Fibroblast of lung (primary cell): Measurements from ENCODE around the gene KIAA0930. TPM values are rescaled to one million over a fixed set of nuclear protein-coding genes. Genes with fewer than 3 reads are reported as not detected.

ENCODE experiments used
- DNase-seq, 2 donors: peaks; one replicate each; pipeline versions ENCODE4 v3.0.0 to v3.0.0-alpha.2; 2010; ENCODE audit warnings: low read depth in 2 of 2
- H2AFZ ChIP-seq: 2 replicates; pipeline ENCODE4 v1.5.1; 2012; ENCODE audit warnings: low read length, control low read depth, inconsistent platforms
- H3K27ac ChIP-seq: 2 replicates; pipeline ENCODE4 v1.5.1; 2011; ENCODE audit warnings: low read length, control low read depth; ENCODE audit not compliant: insufficient read depth
- H3K27me3 ChIP-seq: 2 replicates; pipeline ENCODE4 v1.5.1; 2011; ENCODE audit warnings: mild to moderate bottlenecking, low read length; ENCODE audit not compliant: control insufficient read depth, insufficient read depth
- H3K36me3 ChIP-seq: 2 replicates; pipeline ENCODE4 v1.5.1; 2011; ENCODE audit warnings: low read length; ENCODE audit not compliant: control insufficient read depth, insufficient read depth
- H3K4me1 ChIP-seq: 2 replicates; pipeline ENCODE4 v1.5.1; 2011; ENCODE audit warnings: low read length; ENCODE audit not compliant: control insufficient read depth, insufficient read depth; ENCODE audit errors: extremely low read depth
- H3K4me2 ChIP-seq: 2 replicates; pipeline ENCODE4 v1.5.1; 2011; ENCODE audit warnings: low read length, control low read depth; ENCODE audit not compliant: insufficient read depth; ENCODE audit errors: extremely low read depth
- H3K4me3 ChIP-seq, 4 experiments: fragments of 200-600 bp in 1 of 4; sonication (generic) in 1 of 4; replicated peaks in 1 of 4; 2 replicates each; pipeline ENCODE4 v1.5.1; 2011 to 2016; ENCODE audit warnings: low read length in 4 of 4, low read depth in 3 of 4, mild to moderate bottlenecking in 3 of 4, control low read depth in 2 of 4, inconsistent platforms in 1 of 4, mixed read lengths in 1 of 4; ENCODE audit not compliant: insufficient read depth in 1 of 4; ENCODE audit errors: control extremely low read depth in 1 of 4
- H3K79me2 ChIP-seq: 2 replicates; pipeline ENCODE4 v1.5.1; 2012; ENCODE audit warnings: mild to moderate bottlenecking, low read length, inconsistent platforms; ENCODE audit not compliant: control insufficient read depth, insufficient read depth
- H3K9ac ChIP-seq: 2 replicates; pipeline ENCODE4 v1.5.1; 2011; ENCODE audit warnings: mild to moderate bottlenecking, low read length, control low read depth; ENCODE audit not compliant: insufficient read depth
- H3K9me3 ChIP-seq: 2 replicates; pipeline ENCODE4 v1.5.1; 2012; ENCODE audit warnings: low read depth, low read length; ENCODE audit not compliant: control insufficient read depth, insufficient read depth
- H4K20me1 ChIP-seq: 2 replicates; pipeline ENCODE4 v1.5.1; 2011; ENCODE audit warnings: low read length; ENCODE audit not compliant: control insufficient read depth, insufficient read depth; ENCODE audit errors: extremely low read depth
- CTCF ChIP-seq, 2 donors: IDR thresholded peaks in 1 of 2; conservative IDR thresholded peaks in 1 of 2; 1 replicate in 1 of 2; 2 replicates in 1 of 2; pipeline ENCODE4 v1.5.1; 2011 to 2012; ENCODE audit warnings: low read length in 2 of 2, control low read depth in 1 of 2, inconsistent platforms in 1 of 2, low read depth in 1 of 2, mild to moderate bottlenecking in 1 of 2
- EZH2 ChIP-seq: IDR thresholded peaks from 2 replicates; pipeline ENCODE4 v1.5.1; 2012; ENCODE audit warnings: low read length, control low read depth, mild to moderate bottlenecking; ENCODE audit errors: missing control alignments
- polyA plus RNA-seq, 2 donors: library from polyadenylated mRNA; depleted of rRNA in 1 of 2; stranded (reverse) in 1 of 2; unstranded in 1 of 2; fragments of >200 nt; gene quantifications; 2 replicates each; pipeline ENCODE4 v1.2.1, GENCODE V29; 2011 to 2012; ENCODE audit warnings: missing spikeins in 1 of 2
- total RNA-seq: library from RNA; depleted of rRNA; stranded (reverse); fragments of >200 nt; gene quantifications from 2 replicates; pipeline ENCODE4 v1.2.1, GENCODE V29; 2014

The KIAA0930 gene
- total and polyA plus RNA-seq, 2 donors (not counting 1 experiment from before 2014, with no cell fraction given): 28.2 to 30.9 TPM

GRCh38 chr22:45233827-45234226 is 6.9 kb downstream of the KIAA0930 start:
- Histone ChIP-seq H2AFZ (no peak overlapping the region), H3K4me1 (no peaks in the 10 kb centered on the region), H4K20me1 (no peaks in the 10 kb centered on the region), H3K4me3 (no peak overlapping the region), H3K36me3 (no peaks in the 10 kb centered on the region), H3K9me3 (no peaks in the 10 kb centered on the region), H3K27ac (no peak overlapping the region), H3K27me3 (no peaks in the 10 kb centered on the region), H3K4me2 (no peak overlapping the region), H3K79me2 (no peaks in the 10 kb centered on the region), H3K9ac (no peak overlapping the region)
- TF ChIP-seq CTCF (conservative IDR thresholded peaks at IDR 0.05 in 1 of 2, IDR thresholded peaks at IDR 0.05 in 1 of 2; ENCODE audit: low read depth in 1 of 2, low read length in 2 of 2) (no peak), EZH2 (no peak)
- no peak for DNase-seq

- Histone ChIP-seq H3K4me1 (no peaks in the 10 kb centered on the region), H3K36me3 (no peaks in the 10 kb centered on the region), H3K4me2 (no peak overlapping the region), H3K27me3 (no peaks in the 10 kb centered on the region), H3K9me3 (no peaks in the 10 kb centered on the region), H2AFZ (no peak overlapping the region), H3K79me2 (no peaks in the 10 kb centered on the region), H3K4me3 (no peak overlapping the region), H3K9ac (no peak overlapping the region), H3K27ac (no peak overlapping the region), H4K20me1 (no peaks in the 10 kb centered on the region)
- no peak for DNase-seq
- TF ChIP-seq EZH2 (no peak), CTCF (conservative IDR thresholded peaks at IDR 0.05 in 1 of 2, IDR thresholded peaks at IDR 0.05 in 1 of 2; ENCODE audit: low read depth in 1 of 2, low read length in 2 of 2) (no peak)
Observed at GRCh38 chr22:45233386-45233785, 7.3 kb downstream of the KIAA0930 start.

GRCh38 chr22:45231293-45231692 is 9.4 kb downstream of the KIAA0930 start:
- H3K27ac ChIP-seq: no peak overlapping the region

More at GRCh38 chr22:45231293-45231692, 9.4 kb downstream of the KIAA0930 start:
- H3K9me3 ChIP-seq: no peaks in the 10 kb centered on the region
- H4K20me1 ChIP-seq: no peaks in the 10 kb centered on the region
- no peak for TF ChIP-seq CTCF (conservative IDR thresholded peaks at IDR 0.05 in 1 of 2, IDR thresholded peaks at IDR 0.05 in 1 of 2; ENCODE audit: low read depth in 1 of 2, low read length in 2 of 2)
- no peak for TF ChIP-seq EZH2
- no peaks in the 10 kb centered on the region for H3K79me2 ChIP-seq
- DNase-seq: no peak
- no peak overlapping the region for H2AFZ ChIP-seq
- no peak overlapping the region for H3K4me2 ChIP-seq
- H3K4me3 ChIP-seq: no peak overlapping the region
- no peaks in the 10 kb centered on the region for H3K36me3 ChIP-seq
- no peaks in the 10 kb centered on the region for H3K4me1 ChIP-seq
- H3K9ac ChIP-seq: no peak overlapping the region
- no peaks in the 10 kb centered on the region for H3K27me3 ChIP-seq
